ENCODE data around the gene PALLD. TPM values are rescaled to one million over a fixed set of nuclear protein-coding genes. Genes with fewer than 3 reads are reported as not detected.

PALLD gene
- polyA plus RNA-seq, 1 donor from 2014 or later = 20.5 TPM

GRCh38 chr4:168719725-168720124, 222.9 kb downstream of the PALLD start:
- Histone ChIP-seq H3K4me2 (ENCODE audit: low read length) (no peak overlapping the region), H3K36me3 (ENCODE audit: insufficient read depth, low read length) (no peaks in the 10 kb centered on the region), H4K20me1 (ENCODE audit: insufficient read depth) (no peaks in the 10 kb centered on the region), H3K79me2 (replicated peaks; ENCODE audit: insufficient read depth, low read length) (no peaks in the 10 kb centered on the region), H3K27ac (ENCODE audit: low read length) (no peak overlapping the region), H3K9me2 (ENCODE audit: insufficient read depth, low read length) (no peaks in the 10 kb centered on the region), H3F3A (ENCODE audit: insufficient read depth, low read length, poor library complexity, severe bottlenecking) (no peaks in the 10 kb centered on the region), H3K9ac (ENCODE audit: low read length) (no peak overlapping the region), H3K9me3 (ENCODE audit: low read length) (no peaks in the 10 kb centered on the region), H3K27me3 (ENCODE audit: insufficient read depth, low read depth, low read length) (no peaks in the 10 kb centered on the region), H2AFZ (ENCODE audit: low read depth, low read length) (no peak overlapping the region), H3K4me3 (ENCODE audit: low read length) (no peak overlapping the region)
- TF ChIP-seq, protein P1, sequence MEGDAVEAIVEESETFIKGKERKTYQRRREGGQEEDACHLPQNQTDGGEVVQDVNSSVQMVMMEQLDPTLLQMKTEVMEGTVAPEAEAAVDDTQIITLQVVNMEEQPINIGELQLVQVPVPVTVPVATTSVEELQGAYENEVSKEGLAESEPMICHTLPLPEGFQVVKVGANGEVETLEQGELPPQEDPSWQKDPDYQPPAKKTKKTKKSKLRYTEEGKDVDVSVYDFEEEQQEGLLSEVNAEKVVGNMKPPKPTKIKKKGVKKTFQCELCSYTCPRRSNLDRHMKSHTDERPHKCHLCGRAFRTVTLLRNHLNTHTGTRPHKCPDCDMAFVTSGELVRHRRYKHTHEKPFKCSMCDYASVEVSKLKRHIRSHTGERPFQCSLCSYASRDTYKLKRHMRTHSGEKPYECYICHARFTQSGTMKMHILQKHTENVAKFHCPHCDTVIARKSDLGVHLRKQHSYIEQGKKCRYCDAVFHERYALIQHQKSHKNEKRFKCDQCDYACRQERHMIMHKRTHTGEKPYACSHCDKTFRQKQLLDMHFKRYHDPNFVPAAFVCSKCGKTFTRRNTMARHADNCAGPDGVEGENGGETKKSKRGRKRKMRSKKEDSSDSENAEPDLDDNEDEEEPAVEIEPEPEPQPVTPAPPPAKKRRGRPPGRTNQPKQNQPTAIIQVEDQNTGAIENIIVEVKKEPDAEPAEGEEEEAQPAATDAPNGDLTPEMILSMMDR (IDR thresholded peaks at IDR 0.05; ENCODE audit: poor library complexity, severe bottlenecking) = no peak
- TF ChIP-seq POLR2AphosphoS5 (IDR thresholded peaks at IDR 0.05) = no peak
- TF ChIP-seq MXI1 (conservative IDR thresholded peaks at IDR 0.05; ENCODE audit: poor library complexity, severe bottlenecking) = no peak
- no peak for TF ChIP-seq TAF1 (IDR thresholded peaks at IDR 0.05; ENCODE audit: low read depth)
- no peak for TF ChIP-seq EZH2 (IDR thresholded peaks at IDR 0.05; ENCODE audit: borderline replicate concordance, insufficient read depth, low read length, poor library complexity, severe bottlenecking)
- TF ChIP-seq REST (IDR thresholded peaks at IDR 0.05; ENCODE audit: borderline replicate concordance) = no peak
- TF ChIP-seq SMC3 (conservative IDR thresholded peaks at IDR 0.05; ENCODE audit: poor library complexity) = no peak
- TF ChIP-seq EP300 (conservative IDR thresholded peaks at IDR 0.05; ENCODE audit: poor library complexity, severe bottlenecking) = no peak
- TF ChIP-seq RAD21 (conservative IDR thresholded peaks at IDR 0.05) = no peak

GRCh38 chr4:168720396-168720900, 223.6 kb downstream of the PALLD start:
- Histone ChIP-seq H3K4me2 (ENCODE audit: low read length) (no peak overlapping the region), H3K27ac (ENCODE audit: low read length) (no peak overlapping the region), H3K36me3 (ENCODE audit: insufficient read depth, low read length) (no peaks in the 10 kb centered on the region), H3K9ac (ENCODE audit: low read length) (no peak overlapping the region), H4K20me1 (ENCODE audit: insufficient read depth) (no peaks in the 10 kb centered on the region), H3K9me2 (ENCODE audit: insufficient read depth, low read length) (no peaks in the 10 kb centered on the region), H3K27me3 (ENCODE audit: insufficient read depth, low read depth, low read length) (no peaks in the 10 kb centered on the region), H3K4me3 (ENCODE audit: low read length) (no peak overlapping the region), H3K79me2 (replicated peaks; ENCODE audit: insufficient read depth, low read length) (no peaks in the 10 kb centered on the region), H3K9me3 (ENCODE audit: low read length) (no peaks in the 10 kb centered on the region), H2AFZ (ENCODE audit: low read depth, low read length) (no peak overlapping the region), H3F3A (ENCODE audit: insufficient read depth, low read length, poor library complexity, severe bottlenecking) (no peaks in the 10 kb centered on the region)
- TF ChIP-seq MXI1 (conservative IDR thresholded peaks at IDR 0.05; ENCODE audit: poor library complexity, severe bottlenecking) = no peak

DNA sequence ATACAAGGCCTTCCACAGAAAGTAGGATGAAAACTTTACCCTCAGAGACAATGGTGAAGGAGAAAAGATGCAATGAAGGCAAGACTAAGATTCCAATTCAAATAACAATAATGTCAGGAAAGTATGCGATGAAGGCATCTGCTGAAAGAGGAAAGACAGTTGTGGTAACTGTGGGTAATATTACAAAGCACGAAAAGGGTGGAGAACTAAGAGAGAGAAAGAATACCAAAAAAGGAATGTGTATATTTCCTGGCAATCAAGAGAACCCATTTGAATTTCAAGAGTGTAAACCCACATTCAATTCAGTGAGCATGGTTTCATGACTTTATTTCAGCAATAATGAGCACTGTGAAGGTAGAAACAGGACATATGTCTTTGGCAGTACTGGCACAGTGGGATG, 225.5 kb downstream of the PALLD start:
- H4K20me1 ChIP-seq (ENCODE audit: insufficient read depth) = no peaks in the 10 kb centered on the region
- no peak overlapping the region for H3K4me2 ChIP-seq (ENCODE audit: low read length)
- H2AFZ ChIP-seq (ENCODE audit: low read depth, low read length) = no peak overlapping the region

More for the DNA sequence above, 225.5 kb downstream of the PALLD start:
- Histone ChIP-seq H3K27ac (ENCODE audit: low read length) (no peak overlapping the region), H3K4me3 (ENCODE audit: low read length) (no peak overlapping the region), H3K79me2 (replicated peaks; ENCODE audit: insufficient read depth, low read length) (no peaks in the 10 kb centered on the region), H3K9me2 (ENCODE audit: insufficient read depth, low read length) (no peaks in the 10 kb centered on the region), H3K27me3 (ENCODE audit: insufficient read depth, low read depth, low read length) (no peaks in the 10 kb centered on the region), H3K9ac (ENCODE audit: low read length) (no peak overlapping the region), H3K36me3 (ENCODE audit: insufficient read depth, low read length) (no peaks in the 10 kb centered on the region), H3K9me3 (ENCODE audit: low read length) (no peaks in the 10 kb centered on the region), H3F3A (ENCODE audit: insufficient read depth, low read length, poor library complexity, severe bottlenecking) (no peaks in the 10 kb centered on the region)
- TF ChIP-seq SMC3 (conservative IDR thresholded peaks at IDR 0.05; ENCODE audit: poor library complexity) (no peak), MXI1 (conservative IDR thresholded peaks at IDR 0.05; ENCODE audit: poor library complexity, severe bottlenecking) (no peak), RAD21 (conservative IDR thresholded peaks at IDR 0.05) (no peak), POLR2AphosphoS5 (IDR thresholded peaks at IDR 0.05) (no peak), TAF1 (IDR thresholded peaks at IDR 0.05; ENCODE audit: low read depth) (no peak), REST (IDR thresholded peaks at IDR 0.05; ENCODE audit: borderline replicate concordance) (no peak), EP300 (conservative IDR thresholded peaks at IDR 0.05; ENCODE audit: poor library complexity, severe bottlenecking) (no peak), EZH2 (IDR thresholded peaks at IDR 0.05; ENCODE audit: borderline replicate concordance, insufficient read depth, low read length, poor library complexity, severe bottlenecking) (no peak)
- TF ChIP-seq, protein P1 (IDR thresholded peaks at IDR 0.05; ENCODE audit: poor library complexity, severe bottlenecking) = no peak
